GM23248 (cell line): Measurements from ENCODE around the gene TENM4. TPM values are rescaled to one million over a fixed set of nuclear protein-coding genes. Genes with fewer than 3 reads are reported as not detected.

Experiments
- DNase-seq: peaks from one replicate; pipeline ENCODE4 v3.0.0-alpha.2; 2015
- H2AFZ ChIP-seq: fragments of 200-600 bp; sonication (generic); 2 replicates; pipeline ENCODE4 v1.6.1; 2016; ENCODE audit warnings: antibody characterized with exemption
- H3F3A ChIP-seq: fragments of 200-600 bp; sonication (generic); 2 replicates; pipeline ENCODE4 v1.6.1; 2016; ENCODE audit warnings: mild to moderate bottlenecking, antibody characterized with exemption, mixed run types; ENCODE audit not compliant: insufficient read depth
- H3K27ac ChIP-seq: fragments of 200-600 bp; sonication (generic); 2 replicates; pipeline ENCODE4 v1.5.1; 2016; ENCODE audit warnings: mild to moderate bottlenecking
- H3K27me3 ChIP-seq: fragments of 200-600 bp; sonication (generic); replicated peaks from 2 replicates; pipeline ENCODE4 v1.6.1; 2016; ENCODE audit warnings: mild to moderate bottlenecking; ENCODE audit not compliant: insufficient read depth
- H3K36me3 ChIP-seq: fragments of 200-600 bp; sonication (generic); 2 replicates; pipeline ENCODE4 v1.6.1; 2016; ENCODE audit warnings: low read depth, mild to moderate bottlenecking
- H3K4me1 ChIP-seq: fragments of 200-600 bp; sonication (generic); 2 replicates; pipeline ENCODE4 v1.6.1; 2016; ENCODE audit warnings: mild to moderate bottlenecking; ENCODE audit not compliant: insufficient read depth
- H3K4me2 ChIP-seq: fragments of 200-600 bp; sonication (generic); one replicate; pipeline ENCODE4 v1.6.1; 2016; ENCODE audit warnings: mild to moderate bottlenecking; ENCODE audit not compliant: unreplicated experiment
- H3K4me3 ChIP-seq: fragments of 200-600 bp; sonication (generic); 2 replicates; pipeline ENCODE4 v1.5.1; 2016; ENCODE audit warnings: mild to moderate bottlenecking
- H3K79me2 ChIP-seq: fragments of 200-600 bp; sonication (generic); 2 replicates; pipeline ENCODE4 v1.6.1; 2016; ENCODE audit warnings: mild to moderate bottlenecking; ENCODE audit not compliant: insufficient read depth
- H3K9ac ChIP-seq: fragments of 200-600 bp; sonication (generic); 2 replicates; pipeline ENCODE4 v1.6.1; 2016; ENCODE audit warnings: mild to moderate bottlenecking
- H3K9me2 ChIP-seq: fragments of 200-600 bp; sonication (generic); 2 replicates; pipeline ENCODE4 v1.6.1; 2016; ENCODE audit warnings: mixed run types, mild to moderate bottlenecking, moderate library complexity; ENCODE audit not compliant: insufficient read depth
- H3K9me3 ChIP-seq: fragments of 200-600 bp; sonication (generic); one replicate; pipeline ENCODE4 v1.6.1; 2017; ENCODE audit warnings: low read depth
- H4K20me1 ChIP-seq: fragments of 200-600 bp; sonication (generic); 2 replicates; pipeline ENCODE4 v1.6.0; 2016; ENCODE audit not compliant: insufficient read depth
- EZH2 ChIP-seq: fragments of 200-600 bp; sonication (generic); IDR thresholded peaks from 2 replicates; pipeline ENCODE4 v1.6.1; 2018; ENCODE audit warnings: antibody characterized with exemption, mild to moderate bottlenecking; ENCODE audit not compliant: insufficient read depth, poor library complexity, severe bottlenecking
- EZH2phosphoT487 ChIP-seq: fragments of 200-600 bp; sonication (generic); IDR thresholded peaks from 2 replicates; pipeline ENCODE4 v1.6.1; 2018; ENCODE audit warnings: antibody characterized with exemption, moderate library complexity, mild to moderate bottlenecking, low read depth; ENCODE audit not compliant: insufficient read depth
- WGBS, 2 experiments: methylation state at CpG; one replicate each; pipeline ENCODE4 v1.1.6; 2015 to 2017; ENCODE audit warnings: low lambda C conversion rate in 2 of 2, low coverage in 1 of 2; ENCODE audit errors: missing lambda C conversion rate in 2 of 2; 5-methylcytosine and 5-hydroxymethylcytosine counted together
- in situ Hi-C: fragments of 300-500 bp; cut with MboI; formaldehyde crosslinking; loops from 2 replicates; pipeline ENCODE4 v1.15.0; 2020
- polyA plus RNA-seq: library from polyadenylated mRNA; unstranded; fragments of >200 nt; fragmentation: Nextera tagmentation; extraction: Ambion mirVana; gene quantifications from 2 replicates; pipeline ENCODE4 v1.2.1, GENCODE V29; 2016
- total RNA-seq: library from RNA; depleted of rRNA; stranded (reverse); fragments of >200 nt; shearing (Covaris generic); gene quantifications from 2 replicates; pipeline ENCODE4 v1.2.3, GENCODE V29; 2014

TENM4 gene
- total and polyA plus RNA-seq, 2 experiments from 2014 or later, result 0.11 to 0.48 TPM

DNA sequence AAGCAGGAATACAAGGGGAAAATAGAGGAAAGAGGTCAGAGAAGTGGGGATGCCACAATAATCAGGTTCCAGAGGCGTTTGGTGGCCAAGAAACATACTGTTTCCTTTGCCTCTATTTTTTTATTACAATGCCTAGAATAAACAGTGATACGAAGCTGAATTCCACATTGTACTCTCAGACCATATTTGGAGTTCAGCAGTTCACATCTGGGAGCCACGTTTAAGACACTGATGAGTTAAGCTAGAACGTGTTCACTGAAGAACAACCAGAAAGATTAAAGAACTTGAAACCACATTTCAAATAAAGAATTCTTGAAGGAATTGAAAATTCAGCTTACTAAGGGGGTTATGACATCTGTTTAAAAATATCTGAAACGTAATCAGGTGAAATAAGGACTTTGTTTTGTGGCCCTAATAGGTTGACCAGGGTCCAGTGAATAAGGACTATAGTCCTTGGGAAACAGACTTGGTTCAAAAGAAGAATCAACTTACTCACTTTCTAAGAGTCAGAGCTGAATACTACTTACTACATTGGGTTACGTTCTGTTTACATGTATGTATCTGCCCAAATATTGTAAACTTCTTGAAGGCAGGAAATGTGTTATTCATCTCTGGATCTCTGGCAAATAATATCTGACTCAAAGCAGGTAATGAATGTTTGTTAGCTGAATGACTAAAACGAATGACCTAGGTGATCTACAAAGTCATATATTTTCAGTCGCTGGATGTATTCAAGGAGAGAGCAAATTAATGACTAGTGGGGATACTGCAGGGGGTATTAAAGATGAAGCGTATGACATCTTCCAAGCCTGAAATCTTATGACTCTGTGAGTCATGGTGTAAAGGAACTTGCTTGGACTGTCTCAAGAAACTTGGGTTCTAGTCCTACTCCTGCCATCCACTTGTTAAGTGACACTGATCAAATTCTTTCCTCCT, 619.2 kb downstream of the TENM4 start:
- H3K9ac ChIP-seq, result no peak overlapping the region
- no peak for DNase-seq
- H3K4me3 ChIP-seq, result no peak overlapping the region
- WGBS, 2 experiments, result 41 to 49% methylated on average over 9 of the region's 9 CpGs
- no peaks in the 10 kb centered on the region for H3F3A ChIP-seq
- H3K27me3 ChIP-seq, result no peaks in the 10 kb centered on the region
- H3K4me2 ChIP-seq, result no peak overlapping the region
- H3K9me3 ChIP-seq, result no peaks in the 10 kb centered on the region
- no peaks in the 10 kb centered on the region for H3K36me3 ChIP-seq
- no peaks in the 10 kb centered on the region for H3K9me2 ChIP-seq
- no peak overlapping the region for H3K27ac ChIP-seq
- no peaks in the 10 kb centered on the region for H3K79me2 ChIP-seq
- no peak overlapping the region for H2AFZ ChIP-seq
- in situ Hi-C loops, result no loop called here
- H4K20me1 ChIP-seq, result no peaks in the 10 kb centered on the region
- TF ChIP-seq EZH2phosphoT487 (no peak), EZH2 (no peak)
- H3K4me1 ChIP-seq, result no peaks in the 10 kb centered on the region

DNA sequence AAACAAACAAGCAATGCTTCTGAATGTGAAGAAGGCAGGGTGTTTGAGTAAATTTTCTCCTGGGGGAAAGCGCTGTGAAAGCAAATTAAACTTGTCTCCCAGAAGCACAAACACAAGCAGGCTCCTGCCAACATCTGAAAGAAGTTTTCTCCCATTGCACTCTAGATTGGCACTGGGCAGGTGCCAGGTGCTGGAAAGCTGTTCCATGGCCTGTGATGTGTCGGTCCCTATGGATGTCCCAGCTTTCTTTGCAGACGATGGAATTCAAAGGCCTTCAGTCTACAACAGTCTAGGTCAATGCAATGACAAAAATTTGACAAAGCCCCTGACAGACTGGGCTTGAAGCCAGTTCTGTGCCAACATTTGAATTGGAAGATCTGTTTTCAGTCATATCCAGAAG, 620.1 kb downstream of the TENM4 start:
- no peak for TF ChIP-seq EZH2
- TF ChIP-seq EZH2phosphoT487, result no peak
- H2AFZ ChIP-seq, result no peak overlapping the region
- no peak overlapping the region for H3K27ac ChIP-seq
- H3K9me2 ChIP-seq, result no peaks in the 10 kb centered on the region
- no peaks in the 10 kb centered on the region for H3K9me3 ChIP-seq
- H3K4me3 ChIP-seq, result no peak overlapping the region
- WGBS, 2 experiments, result 57 to 75% methylated on average over 3 of the region's 3 CpGs
- in situ Hi-C loops, result no loop called here
- H3K27me3 ChIP-seq, result no peaks in the 10 kb centered on the region
- no peaks in the 10 kb centered on the region for H3K4me1 ChIP-seq
- H3K9ac ChIP-seq, result no peak overlapping the region
- DNase-seq, result no peak
- H3K36me3 ChIP-seq, result no peaks in the 10 kb centered on the region
- no peak overlapping the region for H3K4me2 ChIP-seq
- no peaks in the 10 kb centered on the region for H3F3A ChIP-seq
- H3K79me2 ChIP-seq, result no peaks in the 10 kb centered on the region
- H4K20me1 ChIP-seq, result no peaks in the 10 kb centered on the region

DNA sequence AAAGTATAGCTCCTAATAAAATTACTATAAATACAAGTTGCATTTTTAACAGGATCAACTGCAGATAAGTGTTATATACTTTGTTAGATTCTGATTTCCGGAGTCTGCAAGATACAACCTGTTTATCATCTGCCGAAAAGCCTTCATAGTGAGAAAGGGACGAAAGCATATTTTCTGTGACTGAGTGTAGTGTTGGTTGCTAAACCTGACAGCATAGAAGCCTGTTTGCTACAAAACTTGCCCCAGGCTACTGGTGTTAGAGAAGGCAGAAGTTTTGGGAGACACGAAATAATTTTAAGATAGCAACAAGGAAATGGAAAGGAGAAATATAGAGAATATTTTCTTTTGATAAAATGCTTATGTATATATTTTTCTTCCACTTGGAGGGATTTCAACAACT, 622.6 kb downstream of the TENM4 start:
- H4K20me1 ChIP-seq, result no peaks in the 10 kb centered on the region
- no peaks in the 10 kb centered on the region for H3K9me3 ChIP-seq
- no peak overlapping the region for H3K4me2 ChIP-seq
- DNase-seq, result no peak
- TF ChIP-seq EZH2, result no peak
- TF ChIP-seq EZH2phosphoT487, result no peak
- no peaks in the 10 kb centered on the region for H3F3A ChIP-seq
- H3K27ac ChIP-seq, result no peak overlapping the region
- H3K4me1 ChIP-seq, result no peaks in the 10 kb centered on the region
- H3K36me3 ChIP-seq, result no peaks in the 10 kb centered on the region
- no peak overlapping the region for H3K9ac ChIP-seq
- H2AFZ ChIP-seq, result no peak overlapping the region
- WGBS, 2 experiments, result 67 to 72% methylated on average over 4 of the region's 4 CpGs
- no peaks in the 10 kb centered on the region for H3K27me3 ChIP-seq
- in situ Hi-C loops, result no loop called here
- H3K79me2 ChIP-seq, result no peaks in the 10 kb centered on the region
- H3K4me3 ChIP-seq, result no peak overlapping the region
- H3K9me2 ChIP-seq, result no peaks in the 10 kb centered on the region

GRCh38 chr11:78815831-78816230, 625.0 kb downstream of the TENM4 start:
- no peaks in the 10 kb centered on the region for H3K9me2 ChIP-seq
- H3K9ac ChIP-seq, result no peak overlapping the region
- WGBS, 2 experiments, result 79 to 83% methylated on average over 6 of the region's 6 CpGs
- no peaks in the 10 kb centered on the region for H3K79me2 ChIP-seq
- H2AFZ ChIP-seq, result no peak overlapping the region
- no peaks in the 10 kb centered on the region for H4K20me1 ChIP-seq
- H3K9me3 ChIP-seq, result no peaks in the 10 kb centered on the region
- TF ChIP-seq EZH2phosphoT487 (no peak), EZH2 (no peak)
- no peaks in the 10 kb centered on the region for H3K4me1 ChIP-seq
- in situ Hi-C loops, result no loop called here
- no peaks in the 10 kb centered on the region for H3K27me3 ChIP-seq
- no peak overlapping the region for H3K27ac ChIP-seq
- no peaks in the 10 kb centered on the region for H3K36me3 ChIP-seq
- no peaks in the 10 kb centered on the region for H3F3A ChIP-seq
- H3K4me2 ChIP-seq, result no peak overlapping the region
- no peak for DNase-seq
- no peak overlapping the region for H3K4me3 ChIP-seq
